Common myeloid progenitor, CD34-positive (primary cell): Measurements from ENCODE around the gene PDIA4.
A peak's percentile ranks its signal among the peaks of the same experiment; 100 is the strongest.

Experiments used
- CTCF ChIA-PET: fragments of 350-600 bp; sonication (Branson Sonifier 250); formaldehyde crosslinking; loops from one replicate; lab custom pipeline; 2021; ENCODE audit warnings: antibody characterized with exemption; lab: Charles Lee
- POLR2A ChIA-PET: fragments of 350-600 bp; sonication (Branson Sonifier 250); formaldehyde crosslinking; loops from one replicate; lab custom pipeline; 2021; ENCODE audit warnings: antibody characterized with exemption; lab: Charles Lee
- DNase-seq, 3 donors: peaks; one replicate each; pipeline versions ENCODE4 v3.0.0 to v3.0.0-alpha.2; 2013
- H3K27ac ChIP-seq, 2 experiments: 1 replicate in 1 of 2; 2 replicates in 1 of 2; pipeline ENCODE4 v1.7.0; 2013; ENCODE audit warnings: inconsistent platforms in 2 of 2, low read length in 2 of 2, mild to moderate bottlenecking in 2 of 2, low read depth in 1 of 2, moderate library complexity in 1 of 2; ENCODE audit not compliant: severe bottlenecking in 2 of 2, insufficient read depth in 1 of 2, poor library complexity in 1 of 2
- H3K27me3 ChIP-seq, 5 experiments: replicated peaks in 2 of 5; 1 replicate in 3 of 5; 2 replicates in 2 of 5; pipeline versions ENCODE4 v1.6.1 to v1.7.0; 2013; ENCODE audit warnings: low read length in 4 of 5, mild to moderate bottlenecking in 2 of 5, moderate library complexity in 2 of 5, inconsistent platforms in 1 of 5; ENCODE audit not compliant: insufficient read depth in 5 of 5, control insufficient read depth in 4 of 5
- H3K36me3 ChIP-seq, 4 experiments: 1 replicate in 2 of 4; 2 replicates in 2 of 4; pipeline versions ENCODE4 v1.6.1 to v1.7.0; 2013; ENCODE audit warnings: low read length in 3 of 4, control low read depth in 1 of 4, mild to moderate bottlenecking in 1 of 4; ENCODE audit not compliant: control insufficient read depth in 4 of 4, insufficient read depth in 4 of 4
- H3K4me1 ChIP-seq, 4 experiments: 1 replicate in 3 of 4; 2 replicates in 1 of 4; pipeline versions ENCODE4 v1.6.1 to v1.7.1; 2013; ENCODE audit warnings: low read length in 3 of 4, mild to moderate bottlenecking in 3 of 4, control low read depth in 1 of 4, inconsistent platforms in 1 of 4, moderate library complexity in 1 of 4; ENCODE audit not compliant: control insufficient read depth in 4 of 4, insufficient read depth in 4 of 4; ENCODE audit errors: control extremely low read depth in 1 of 4
- H3K4me3 ChIP-seq, 7 experiments: 1 replicate in 4 of 7; 2 replicates in 3 of 7; pipeline versions ENCODE4 v1.5.1 to v1.7.0; 2013; ENCODE audit warnings: mild to moderate bottlenecking in 7 of 7, low read length in 6 of 7, moderate library complexity in 6 of 7, inconsistent platforms in 2 of 7, low read depth in 2 of 7, control low read depth in 1 of 7; ENCODE audit not compliant: insufficient read depth in 4 of 7, control insufficient read depth in 1 of 7; ENCODE audit errors: extremely low read depth in 1 of 7
- H3K9me3 ChIP-seq, 5 experiments: 1 replicate in 4 of 5; 2 replicates in 1 of 5; pipeline versions ENCODE4 v1.6.1 to v1.7.1; 2013; ENCODE audit warnings: low read length in 4 of 5, mild to moderate bottlenecking in 2 of 5, inconsistent platforms in 1 of 5, low read depth in 1 of 5, moderate library complexity in 1 of 5; ENCODE audit not compliant: control insufficient read depth in 4 of 5, insufficient read depth in 2 of 5; ENCODE audit errors: control extremely low read depth in 1 of 5
- WGBS: methylation state at CpG from one replicate; pipeline ENCODE4 v1.1.5; 2013; ENCODE audit not compliant: insufficient coverage; 5-methylcytosine and 5-hydroxymethylcytosine counted together

PDIA4 gene

GRCh38 chr7:149005427-149006344 is 22.6 kb downstream of the PDIA4 start:
- ChIA-PET POLR2A (interaction anchor here (0.5 to 1.2 kb wide), 4 partner anchors 18 to 268 kb away, joined by 3 read pairs; no protein-coding TSS in a partner anchor), CTCF (interaction anchor here (0.6 to 4.3 kb wide), 22 partner anchors 9 to 377 kb away, joined by 3 to 37 read pairs (median 4); partner anchors contain the start of genes PDIA4 and ZNF786)
- 45% methylated on average over 14 of the region's 20 CpGs for whole genome bisulfite sequencing
- no peak overlapping the region for H3K4me3 ChIP-seq
- no peaks in the 10 kb centered on the region for H3K27me3 ChIP-seq
- no peaks in the 10 kb centered on the region for H3K4me1 ChIP-seq
- H3K9me3 ChIP-seq, result no peaks in the 10 kb centered on the region
- H3K36me3 ChIP-seq, result peaks cover 13 to 82% (median 63%) of the 10 kb centered on the region in 4 experiments
- DNase-seq, result peak; percentile 86 to 89 (median 87)
- no peak overlapping the region for H3K27ac ChIP-seq

- H3K4me1 ChIP-seq, result no peaks in the 10 kb centered on the region
- H3K9me3 ChIP-seq, result no peaks in the 10 kb centered on the region
- H3K4me3 ChIP-seq, result no peak overlapping the region
- ChIA-PET POLR2A (interaction anchor here (1.2 kb wide), 2 partner anchors 17 to 62 kb away, joined by 3 read pairs; no protein-coding TSS in a partner anchor), CTCF (interaction anchor here (0.8 to 4.3 kb wide), 17 partner anchors 9 to 87 kb away, joined by 3 to 37 read pairs (median 5); partner anchors contain the start of gene PDIA4)
- WGBS, result 96% methylated on average over 28 of the region's 28 CpGs
- H3K36me3 ChIP-seq, result peaks cover 12 to 73% (median 53%) of the 10 kb centered on the region in 4 experiments
- H3K27ac ChIP-seq, result no peak overlapping the region
- no peaks in the 10 kb centered on the region for H3K27me3 ChIP-seq
- no peak for DNase-seq
These were observed 23.6 kb downstream of the PDIA4 start for GRCh38 chr7:149004405-149005370.

- 93% methylated on average over 24 of the region's 27 CpGs for WGBS
- POLR2A ChIA-PET, result no interaction called here
These were observed 24.6 kb downstream of the PDIA4 start for GRCh38 chr7:149003560-149004305.

GRCh38 chr7:149003018-149003417 is 25.3 kb downstream of the PDIA4 start:
- WGBS, result 97% methylated on average over 9 of the region's 11 CpGs
- ChIA-PET POLR2A (no interaction called here), CTCF (interaction anchor here (0.6 to 0.7 kb wide), 3 partner anchors 30 to 90 kb away, joined by 3 to 4 read pairs (median 3); no protein-coding TSS in a partner anchor)
- H3K36me3 ChIP-seq, result peaks cover 7 to 63% (median 43%) of the 10 kb centered on the region in 4 experiments
- no peak overlapping the region for H3K27ac ChIP-seq
- DNase-seq, result no peak
- H3K4me1 ChIP-seq, result no peaks in the 10 kb centered on the region
- no peak overlapping the region for H3K4me3 ChIP-seq
- H3K27me3 ChIP-seq, result no peaks in the 10 kb centered on the region
- H3K9me3 ChIP-seq, result no peaks in the 10 kb centered on the region

More at GRCh38 chr7:149003560-149004305, 24.6 kb downstream of the PDIA4 start:
- peaks cover 9 to 67% (median 47%) of the 10 kb centered on the region in 4 experiments for H3K36me3 ChIP-seq
- no peaks in the 10 kb centered on the region for H3K9me3 ChIP-seq
- no peak overlapping the region for H3K4me3 ChIP-seq
- no peaks in the 10 kb centered on the region for H3K4me1 ChIP-seq
- no peaks in the 10 kb centered on the region for H3K27me3 ChIP-seq
- CTCF ChIA-PET, result interaction anchor here (0.6 to 2.2 kb wide), 3 partner anchors 10 to 31 kb away, joined by 4 to 9 read pairs (median 8); no protein-coding TSS in a partner anchor
- DNase-seq, result no peak
- no peak overlapping the region for H3K27ac ChIP-seq

GRCh38 chr7:149002604-149003003 is 25.7 kb downstream of the PDIA4 start:
- no peaks in the 10 kb centered on the region for H3K4me1 ChIP-seq
- H3K27ac ChIP-seq, result no peak overlapping the region
- DNase-seq, result no peak
- H3K27me3 ChIP-seq, result no peaks in the 10 kb centered on the region
- ChIA-PET POLR2A (no interaction called here), CTCF (interaction anchor here (0.6 to 0.7 kb wide), 2 partner anchors 48 to 90 kb away, joined by 3 read pairs; no protein-coding TSS in a partner anchor)
- 96% methylated on average over 9 of the region's 13 CpGs for WGBS
- no peaks in the 10 kb centered on the region for H3K9me3 ChIP-seq
- peaks cover 7 to 59% (median 41%) of the 10 kb centered on the region in 4 experiments for H3K36me3 ChIP-seq
- H3K4me3 ChIP-seq, result no peak overlapping the region
